ENCODE measurements around the gene UBE2D2. TPM values are rescaled to one million over a fixed set of nuclear protein-coding genes. Genes with fewer than 3 reads are reported as not detected.

The UBE2D2 gene
- polyA plus RNA-seq, 4 donors: 74.3 to 118 (median 95.3) TPM

- 47 to 70% (median 51%) methylated on average over 21 to 23 of the region's 23 CpGs for WGBS, 3 donors
- no peak for DNase-seq
- Histone ChIP-seq H3K27me3 (ENCODE audit: control insufficient read depth in 3 of 3, insufficient read depth in 3 of 3, low read length in 3 of 3) (no peaks in the 10 kb centered on the region), H3K36me3 (ENCODE audit: control insufficient read depth in 3 of 3, insufficient read depth in 2 of 3, low read depth in 1 of 3, low read length in 3 of 3) (peaks cover 0 to 87% (median 0%) of the 10 kb centered on the region in 3 donors), H3K4me1 (ENCODE audit: control insufficient read depth in 3 of 3, insufficient read depth in 2 of 3, low read depth in 1 of 3, low read length in 2 of 3) (peaks cover 0 to 56% (median 5%) of the 10 kb centered on the region in 3 donors), H3K9me3 (ENCODE audit: control insufficient read depth in 2 of 2, insufficient read depth in 1 of 2, low read depth in 1 of 2, low read length in 1 of 2) (no peaks in the 10 kb centered on the region), H3K4me3 (ENCODE audit: low read depth in 1 of 3, low read length in 3 of 3) (peak overlapping the region in 1 of 3 donors; percentile 40), H3K27ac (ENCODE audit: low read depth in 1 of 3, low read length in 2 of 3) (peak overlapping the region; percentile 57 to 92 (median 61))
- no peak for FAIRE-seq
These were observed 108.7 kb downstream of the UBE2D2 start for GRCh38 chr5:139669662-139670368.

GRCh38 chr5:139670369-139671095 is 109.4 kb downstream of the UBE2D2 start:
- no peaks in the 10 kb centered on the region for H3K9me3 ChIP-seq (ENCODE audit: control insufficient read depth in 2 of 2, insufficient read depth in 1 of 2, low read depth in 1 of 2, low read length in 1 of 2)
- H3K4me3 ChIP-seq (ENCODE audit: low read depth in 1 of 3, low read length in 3 of 3): peak overlapping the region in 1 of 3 donors; percentile 40
- peaks cover 0 to 87% (median 0%) of the 10 kb centered on the region in 3 donors for H3K36me3 ChIP-seq (ENCODE audit: control insufficient read depth in 3 of 3, insufficient read depth in 2 of 3, low read depth in 1 of 3, low read length in 3 of 3)
- H3K27me3 ChIP-seq (ENCODE audit: control insufficient read depth in 3 of 3, insufficient read depth in 3 of 3, low read length in 3 of 3): no peaks in the 10 kb centered on the region
- WGBS, 3 donors: 67 to 78% (median 68%) methylated on average over 16 of the region's 16 CpGs
- H3K4me1 ChIP-seq (ENCODE audit: control insufficient read depth in 3 of 3, insufficient read depth in 2 of 3, low read depth in 1 of 3, low read length in 2 of 3): peaks cover 0 to 58% (median 5%) of the 10 kb centered on the region in 3 donors
- FAIRE-seq: no peak
- peak overlapping the region; percentile 57 to 92 (median 61) for H3K27ac ChIP-seq (ENCODE audit: low read depth in 1 of 3, low read length in 2 of 3)
- no peak for DNase-seq

GRCh38 chr5:139671096-139671841 is 110.1 kb downstream of the UBE2D2 start:
- no peak for FAIRE-seq
- Histone ChIP-seq H3K27ac (ENCODE audit: low read depth in 1 of 3, low read length in 2 of 3) (peak overlapping the region; percentile 32 to 92 (median 35)), H3K4me3 (ENCODE audit: low read depth in 1 of 3, low read length in 3 of 3) (no peak overlapping the region), H3K27me3 (ENCODE audit: control insufficient read depth in 3 of 3, insufficient read depth in 3 of 3, low read length in 3 of 3) (no peaks in the 10 kb centered on the region), H3K9me3 (ENCODE audit: control insufficient read depth in 2 of 2, insufficient read depth in 1 of 2, low read depth in 1 of 2, low read length in 1 of 2) (no peaks in the 10 kb centered on the region), H3K36me3 (ENCODE audit: control insufficient read depth in 3 of 3, insufficient read depth in 2 of 3, low read depth in 1 of 3, low read length in 3 of 3) (peaks cover 0 to 83% (median 0%) of the 10 kb centered on the region in 3 donors), H3K4me1 (ENCODE audit: control insufficient read depth in 3 of 3, insufficient read depth in 2 of 3, low read depth in 1 of 3, low read length in 2 of 3) (peaks cover 0 to 58% (median 5%) of the 10 kb centered on the region in 3 donors)
- no peak for DNase-seq
- WGBS, 3 donors: 61 to 83% (median 66%) methylated on average over 19 to 20 of the region's 20 CpGs

GRCh38 chr5:139675213-139675612 is 114.1 kb downstream of the UBE2D2 start:
- 89 to 93% (median 91%) methylated on average over 4 of the region's 4 CpGs for WGBS, 3 donors
- H3K4me3 ChIP-seq (ENCODE audit: low read depth in 1 of 3, low read length in 3 of 3): no peak overlapping the region
- H3K27ac ChIP-seq (ENCODE audit: low read depth in 1 of 3, low read length in 2 of 3): no peak overlapping the region
- DNase-seq (no peak), FAIRE-seq (no peak)
- no peaks in the 10 kb centered on the region for H3K9me3 ChIP-seq (ENCODE audit: control insufficient read depth in 2 of 2, insufficient read depth in 1 of 2, low read depth in 1 of 2, low read length in 1 of 2)
- no peaks in the 10 kb centered on the region for H3K27me3 ChIP-seq (ENCODE audit: control insufficient read depth in 3 of 3, insufficient read depth in 3 of 3, low read length in 3 of 3)
- H3K36me3 ChIP-seq (ENCODE audit: control insufficient read depth in 3 of 3, insufficient read depth in 2 of 3, low read depth in 1 of 3, low read length in 3 of 3): peaks cover 0 to 84% (median 0%) of the 10 kb centered on the region in 3 donors
- H3K4me1 ChIP-seq (ENCODE audit: control insufficient read depth in 3 of 3, insufficient read depth in 2 of 3, low read depth in 1 of 3, low read length in 2 of 3): peaks cover 0 to 42% (median 0%) of the 10 kb centered on the region in 3 donors

GRCh38 chr5:139675825-139676224 is 114.7 kb downstream of the UBE2D2 start:
- Histone ChIP-seq H3K27me3 (ENCODE audit: control insufficient read depth in 3 of 3, insufficient read depth in 3 of 3, low read length in 3 of 3) (no peaks in the 10 kb centered on the region), H3K9me3 (ENCODE audit: control insufficient read depth in 2 of 2, insufficient read depth in 1 of 2, low read depth in 1 of 2, low read length in 1 of 2) (no peaks in the 10 kb centered on the region), H3K27ac (ENCODE audit: low read depth in 1 of 3, low read length in 2 of 3) (no peak overlapping the region), H3K4me1 (ENCODE audit: control insufficient read depth in 3 of 3, insufficient read depth in 2 of 3, low read depth in 1 of 3, low read length in 2 of 3) (peaks cover 0 to 35% (median 0%) of the 10 kb centered on the region in 3 donors), H3K4me3 (ENCODE audit: low read depth in 1 of 3, low read length in 3 of 3) (no peak overlapping the region), H3K36me3 (ENCODE audit: control insufficient read depth in 3 of 3, insufficient read depth in 2 of 3, low read depth in 1 of 3, low read length in 3 of 3) (peaks cover 0 to 84% (median 0%) of the 10 kb centered on the region in 3 donors)
- FAIRE-seq: no peak
- 85 to 100% (median 98%) methylated on average over 3 to 4 of the region's 4 CpGs for WGBS, 3 donors
- DNase-seq: no peak

- Histone ChIP-seq H3K27me3 (ENCODE audit: control insufficient read depth in 3 of 3, insufficient read depth in 3 of 3, low read length in 3 of 3) (no peaks in the 10 kb centered on the region), H3K4me3 (ENCODE audit: low read depth in 1 of 3, low read length in 3 of 3) (no peak overlapping the region), H3K36me3 (ENCODE audit: control insufficient read depth in 3 of 3, insufficient read depth in 2 of 3, low read depth in 1 of 3, low read length in 3 of 3) (peaks cover 0 to 84% (median 2%) of the 10 kb centered on the region in 3 donors), H3K9me3 (ENCODE audit: control insufficient read depth in 2 of 2, insufficient read depth in 1 of 2, low read depth in 1 of 2, low read length in 1 of 2) (no peaks in the 10 kb centered on the region), H3K27ac (ENCODE audit: low read depth in 1 of 3, low read length in 2 of 3) (peak overlapping the region in 2 of 3 donors; percentile 22 to 24), H3K4me1 (ENCODE audit: control insufficient read depth in 3 of 3, insufficient read depth in 2 of 3, low read depth in 1 of 3, low read length in 2 of 3) (peaks cover 0 to 30% (median 0%) of the 10 kb centered on the region in 3 donors)
- FAIRE-seq (no peak), DNase-seq (no peak)
- WGBS, 3 donors: 73 to 85% (median 79%) methylated on average over 3 of the region's 3 CpGs
These were observed 115.3 kb downstream of the UBE2D2 start for GRCh38 chr5:139676406-139676805.

GRCh38 chr5:139676951-139677735 is 116.0 kb downstream of the UBE2D2 start:
- Histone ChIP-seq H3K27me3 (ENCODE audit: control insufficient read depth in 3 of 3, insufficient read depth in 3 of 3, low read length in 3 of 3) (no peaks in the 10 kb centered on the region), H3K4me3 (ENCODE audit: low read depth in 1 of 3, low read length in 3 of 3) (no peak overlapping the region), H3K27ac (ENCODE audit: low read depth in 1 of 3, low read length in 2 of 3) (peak overlapping the region in 1 of 3 donors; percentile 51), H3K4me1 (ENCODE audit: control insufficient read depth in 3 of 3, insufficient read depth in 2 of 3, low read depth in 1 of 3, low read length in 2 of 3) (peaks cover 0 to 26% (median 0%) of the 10 kb centered on the region in 3 donors), H3K9me3 (ENCODE audit: control insufficient read depth in 2 of 2, insufficient read depth in 1 of 2, low read depth in 1 of 2, low read length in 1 of 2) (no peaks in the 10 kb centered on the region), H3K36me3 (ENCODE audit: control insufficient read depth in 3 of 3, insufficient read depth in 2 of 3, low read depth in 1 of 3, low read length in 3 of 3) (peaks cover 0 to 87% (median 2%) of the 10 kb centered on the region in 3 donors)
- 79 to 85% (median 80%) methylated on average over 29 of the region's 29 CpGs for WGBS, 3 donors
- FAIRE-seq (no peak), DNase-seq (no peak)
